GM12865 (cell line): ENCODE results near the gene PITPNM2.

Experiments
- DNase-seq: peaks from one replicate; pipeline ENCODE4 v3.0.0; 2010; ENCODE audit warnings: low read depth
- H3K4me3 ChIP-seq: 2 replicates; pipeline ENCODE4 v1.5.1; 2011; ENCODE audit warnings: mild to moderate bottlenecking, low read depth, low read length, control low read depth
- TF ChIP-seq, protein P1 (sequence below): IDR thresholded peaks from 2 replicates; pipeline ENCODE4 v1.5.1; 2011; ENCODE audit warnings: low read length, control low read depth, low read depth, inconsistent platforms; ENCODE audit not compliant: insufficient read depth; ENCODE audit errors: missing control alignments

PITPNM2 gene

DNA sequence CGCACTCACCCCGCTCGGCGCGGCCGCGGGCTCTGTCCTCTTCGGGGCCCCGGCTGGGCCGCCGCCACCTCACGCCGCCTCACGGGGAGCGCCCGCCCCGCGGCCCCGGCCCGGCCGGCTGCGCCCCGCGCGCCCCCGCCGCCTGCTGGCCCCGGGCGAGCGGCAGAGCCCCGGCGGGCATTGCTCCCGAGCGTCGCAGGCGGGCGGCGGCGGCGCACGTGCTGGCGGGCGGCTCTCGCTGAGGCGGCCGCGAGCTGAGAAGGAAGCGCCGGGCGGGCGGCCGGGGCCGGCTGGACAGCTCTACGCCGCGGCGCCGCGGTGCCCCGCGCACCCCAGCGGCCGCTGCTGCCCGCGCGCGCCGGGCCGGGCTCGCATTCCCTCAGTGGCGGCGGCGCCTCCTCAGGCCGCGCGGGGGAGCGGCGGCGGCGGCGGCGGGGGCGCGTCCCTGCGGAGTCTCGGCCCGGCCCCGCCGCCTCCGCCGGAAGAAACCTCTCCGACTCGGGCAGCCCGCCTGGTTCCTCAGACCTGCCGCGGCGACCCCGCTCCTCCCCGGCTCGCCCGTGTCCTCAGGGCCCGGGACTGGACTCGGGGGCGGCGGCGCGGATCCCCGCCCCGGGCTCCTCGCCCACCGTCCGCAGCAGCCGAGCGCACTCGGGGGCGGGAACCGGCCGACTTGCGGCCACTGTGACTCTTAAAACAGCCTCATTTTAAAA, at the start of gene PITPNM2:
Gene PITPNM2, minus strand, starts transcription at position 347 of the 713 bp plus-strand sequence. CDS start 116,500 bp downstream, outside the sequence.
- peak within 1 kb of the TSS; percentile 55 for H3K4me3 ChIP-seq
- peak; percentile 71 for DNase-seq
- TF ChIP-seq, protein P1, sequence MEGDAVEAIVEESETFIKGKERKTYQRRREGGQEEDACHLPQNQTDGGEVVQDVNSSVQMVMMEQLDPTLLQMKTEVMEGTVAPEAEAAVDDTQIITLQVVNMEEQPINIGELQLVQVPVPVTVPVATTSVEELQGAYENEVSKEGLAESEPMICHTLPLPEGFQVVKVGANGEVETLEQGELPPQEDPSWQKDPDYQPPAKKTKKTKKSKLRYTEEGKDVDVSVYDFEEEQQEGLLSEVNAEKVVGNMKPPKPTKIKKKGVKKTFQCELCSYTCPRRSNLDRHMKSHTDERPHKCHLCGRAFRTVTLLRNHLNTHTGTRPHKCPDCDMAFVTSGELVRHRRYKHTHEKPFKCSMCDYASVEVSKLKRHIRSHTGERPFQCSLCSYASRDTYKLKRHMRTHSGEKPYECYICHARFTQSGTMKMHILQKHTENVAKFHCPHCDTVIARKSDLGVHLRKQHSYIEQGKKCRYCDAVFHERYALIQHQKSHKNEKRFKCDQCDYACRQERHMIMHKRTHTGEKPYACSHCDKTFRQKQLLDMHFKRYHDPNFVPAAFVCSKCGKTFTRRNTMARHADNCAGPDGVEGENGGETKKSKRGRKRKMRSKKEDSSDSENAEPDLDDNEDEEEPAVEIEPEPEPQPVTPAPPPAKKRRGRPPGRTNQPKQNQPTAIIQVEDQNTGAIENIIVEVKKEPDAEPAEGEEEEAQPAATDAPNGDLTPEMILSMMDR = peak; percentile 22

DNA sequence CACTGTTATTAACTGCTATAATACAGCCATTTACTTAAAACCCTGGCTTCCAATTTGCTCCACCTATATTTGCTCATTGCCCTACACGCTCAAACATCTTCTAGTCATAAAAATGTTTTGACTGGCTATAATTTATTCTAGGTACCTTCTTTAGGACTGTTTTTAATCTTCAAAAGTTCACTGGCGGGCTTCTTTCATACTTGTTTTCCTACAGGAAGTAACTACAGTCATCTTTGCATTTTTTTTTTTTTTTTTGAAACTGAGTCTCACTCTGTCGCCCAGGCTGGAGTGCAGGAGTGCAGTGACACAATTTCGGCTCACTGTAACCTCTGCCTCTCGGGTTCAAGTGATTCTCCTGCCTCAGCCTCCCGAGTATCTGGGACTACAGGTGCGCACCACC, 49.5 kb upstream of the PITPNM2 start:
- TF ChIP-seq, protein P1 = no peak
- DNase-seq = no peak

DNA sequence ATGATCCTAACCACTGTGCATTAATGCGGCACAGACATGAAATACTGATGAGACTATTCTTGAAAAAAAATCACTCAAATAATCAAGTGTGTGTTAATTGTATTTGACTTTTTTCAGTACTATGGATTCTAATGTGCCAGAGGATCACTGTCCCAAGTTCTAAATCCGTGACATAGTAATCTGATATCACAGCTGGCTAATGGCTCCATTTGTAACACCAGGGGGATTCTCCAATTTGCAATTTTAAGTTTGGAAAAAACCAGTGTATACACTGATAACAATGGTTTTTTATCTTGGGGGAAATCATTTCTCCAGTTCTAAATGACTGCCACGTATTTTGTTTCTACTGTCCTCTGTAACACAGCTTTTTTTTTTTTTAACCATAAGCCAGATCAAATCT, 49.0 kb upstream of the PITPNM2 start:
- no peak for DNase-seq
- no peak overlapping the region for H3K4me3 ChIP-seq
- TF ChIP-seq, protein P1 = no peak

More for the DNA sequence above, 49.5 kb upstream of the PITPNM2 start:
- H3K4me3 ChIP-seq = no peak overlapping the region

DNA sequence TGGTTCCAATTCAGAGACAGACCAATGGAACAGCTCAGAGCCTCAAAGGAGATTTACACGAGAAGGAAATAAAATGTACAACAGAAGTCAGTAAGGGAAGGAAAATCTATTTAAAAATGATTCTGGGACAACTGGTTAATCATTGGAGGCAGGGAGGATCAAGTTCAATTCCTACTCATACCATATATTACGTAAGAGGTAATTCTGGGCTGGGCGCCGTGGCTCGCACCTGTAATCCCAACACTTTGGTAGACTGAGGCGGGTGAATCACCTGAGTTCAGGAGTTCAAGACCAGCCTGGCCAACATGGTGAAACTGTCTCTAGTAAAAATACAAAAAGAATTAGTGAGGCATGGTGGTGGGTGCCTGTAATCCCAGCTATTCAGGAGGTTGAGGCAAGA, 36.7 kb upstream of the PITPNM2 start:
- no peak overlapping the region for H3K4me3 ChIP-seq
- no peak for DNase-seq
- TF ChIP-seq, protein P1 = no peak

DNA sequence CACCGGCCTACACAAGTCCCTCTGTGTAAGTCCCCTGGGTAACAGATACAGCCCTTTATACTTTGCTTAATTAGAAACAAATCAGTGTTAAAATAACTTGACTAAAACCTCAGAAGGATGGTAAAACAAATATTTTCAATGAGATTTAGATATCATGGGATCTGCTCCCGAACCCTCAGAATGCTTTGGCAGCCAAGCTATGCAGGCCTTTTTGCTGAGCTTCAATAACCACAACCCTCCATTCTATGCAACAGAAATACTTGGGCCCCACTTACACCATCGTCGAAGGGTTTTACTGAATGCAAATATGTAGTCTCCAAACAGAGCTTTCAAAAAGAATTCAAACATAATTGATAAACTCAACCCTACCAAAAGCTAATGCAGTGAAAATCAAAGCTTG, 29.3 kb upstream of the PITPNM2 start:
- H3K4me3 ChIP-seq = no peak overlapping the region
- DNase-seq = no peak
- TF ChIP-seq, protein P1 = no peak

DNA sequence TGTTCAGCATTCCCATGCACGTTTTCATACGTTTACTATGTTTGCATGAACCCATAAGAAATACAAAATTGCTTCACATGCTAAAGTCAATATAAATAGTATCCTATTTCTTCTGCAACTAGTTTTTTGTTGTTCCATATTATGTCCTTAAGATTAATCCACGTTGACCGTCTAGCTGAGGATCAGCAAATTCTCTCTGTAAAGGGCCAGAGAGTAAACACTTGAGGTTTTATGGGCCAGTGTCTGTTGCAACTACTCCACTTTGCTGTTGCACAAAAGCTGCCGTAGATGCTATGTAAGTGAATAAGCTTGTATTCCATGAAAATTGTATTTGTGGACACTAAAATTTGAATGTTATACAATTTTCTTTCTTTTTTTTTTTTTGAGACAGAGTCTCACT, 21.1 kb upstream of the PITPNM2 start:
- DNase-seq = no peak
- TF ChIP-seq, protein P1 = no peak
- H3K4me3 ChIP-seq = no peak overlapping the region

DNA sequence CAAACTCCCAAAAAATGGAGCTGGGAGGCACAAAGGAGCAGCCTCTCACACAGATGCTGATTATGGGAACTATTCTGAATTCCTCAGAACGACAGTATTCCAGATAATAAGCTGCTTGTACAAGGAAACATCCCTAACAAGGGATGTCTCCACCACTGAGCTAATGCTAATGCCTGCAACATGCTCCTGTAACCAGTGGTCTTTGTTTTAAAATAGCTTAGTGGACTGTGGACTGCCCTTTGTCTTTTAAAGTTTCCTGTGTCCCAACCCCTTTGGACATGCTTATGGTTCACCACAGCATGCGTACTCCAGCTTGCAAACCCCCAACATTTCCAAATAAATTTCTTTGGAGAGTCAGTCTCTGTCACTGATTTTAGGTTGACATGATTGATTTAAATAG, 16.4 kb upstream of the PITPNM2 start:
- no peak for DNase-seq
- TF ChIP-seq, protein P1 = no peak
- H3K4me3 ChIP-seq = no peak overlapping the region
